Fibroblast of upper back skin (primary cell): Measurements from ENCODE around the gene SLC9A3.

Experiments used
- DNase-seq: peaks from one replicate; pipeline ENCODE4 v3.0.0-alpha.2; 2013

The SLC9A3 gene

DNA sequence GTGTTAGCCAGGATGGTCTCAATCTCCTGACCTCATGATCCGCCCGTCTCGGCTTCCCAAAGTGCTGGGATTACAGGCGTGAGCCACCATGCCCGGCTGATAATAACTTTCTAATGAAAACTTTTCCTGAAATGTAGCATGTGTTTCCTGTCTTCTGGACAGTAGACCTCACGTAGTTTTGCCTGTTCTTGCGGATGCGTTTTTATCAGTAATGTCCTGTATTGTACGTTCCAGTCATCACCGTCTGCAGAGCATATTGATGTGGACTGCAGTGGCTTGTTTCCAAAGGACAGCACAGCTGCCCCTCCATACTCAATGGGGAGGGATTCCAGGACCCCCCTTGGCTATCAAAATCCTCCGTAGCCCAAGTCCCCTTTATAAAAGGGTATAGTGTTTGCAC is 68.4 kb downstream of the SLC9A3 start:
- no peak for DNase-seq

DNA sequence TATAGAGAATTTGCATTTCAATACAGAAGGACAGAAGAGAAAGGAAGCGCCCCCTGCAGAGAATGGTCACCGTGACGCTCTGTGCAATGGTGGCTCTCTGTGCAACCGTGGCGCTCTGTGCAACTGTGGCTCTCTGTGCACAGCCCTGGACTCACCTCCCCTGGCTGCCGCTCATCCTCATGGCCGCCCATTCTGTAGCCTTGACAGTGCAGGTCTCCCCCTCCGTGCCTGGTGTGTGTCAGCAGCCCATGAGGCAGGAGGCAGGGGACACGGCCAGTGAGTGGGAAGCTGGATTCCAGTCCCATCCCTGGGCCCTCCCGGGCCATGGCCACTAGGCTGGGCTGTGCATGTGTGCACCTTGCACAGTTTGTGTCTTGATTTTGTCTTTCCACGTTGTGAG is 69.3 kb downstream of the SLC9A3 start:
- no peak for DNase-seq

DNA sequence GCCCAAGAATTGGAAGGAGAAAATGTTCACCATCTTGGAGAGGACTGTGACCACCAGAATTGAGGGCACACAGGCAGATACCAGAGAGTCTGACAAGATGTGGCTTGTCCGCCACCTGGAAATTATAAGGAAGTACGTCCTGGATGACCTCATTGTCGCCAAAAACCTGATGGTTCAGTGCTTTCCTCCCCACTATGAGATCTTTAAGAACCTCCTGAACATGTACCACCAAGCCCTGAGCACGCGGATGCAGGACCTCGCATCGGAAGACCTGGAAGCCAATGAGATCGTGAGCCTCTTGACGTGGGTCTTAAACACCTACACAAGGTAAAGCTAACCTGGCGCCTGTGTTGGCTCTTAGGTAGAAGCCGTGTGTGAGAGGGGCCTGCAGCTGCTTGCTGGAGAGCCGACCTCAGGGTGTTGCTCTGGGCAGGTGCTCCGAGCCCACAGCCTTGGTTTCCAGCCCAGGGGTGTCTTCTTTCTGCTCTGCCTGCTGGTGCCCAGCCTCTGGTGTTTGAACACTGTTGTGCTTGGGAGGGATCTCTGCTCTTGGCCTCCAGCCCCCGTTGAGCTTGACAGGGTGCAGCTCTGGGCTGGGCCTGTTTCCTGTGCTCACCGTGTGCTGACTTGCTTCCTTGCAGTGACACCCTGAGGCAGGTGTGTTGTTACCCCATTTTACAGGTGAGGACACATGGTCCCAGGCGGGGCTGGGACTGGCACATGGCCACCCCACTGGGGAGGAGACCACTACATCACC is 70.3 kb downstream of the SLC9A3 start:
- no peak for DNase-seq

DNA sequence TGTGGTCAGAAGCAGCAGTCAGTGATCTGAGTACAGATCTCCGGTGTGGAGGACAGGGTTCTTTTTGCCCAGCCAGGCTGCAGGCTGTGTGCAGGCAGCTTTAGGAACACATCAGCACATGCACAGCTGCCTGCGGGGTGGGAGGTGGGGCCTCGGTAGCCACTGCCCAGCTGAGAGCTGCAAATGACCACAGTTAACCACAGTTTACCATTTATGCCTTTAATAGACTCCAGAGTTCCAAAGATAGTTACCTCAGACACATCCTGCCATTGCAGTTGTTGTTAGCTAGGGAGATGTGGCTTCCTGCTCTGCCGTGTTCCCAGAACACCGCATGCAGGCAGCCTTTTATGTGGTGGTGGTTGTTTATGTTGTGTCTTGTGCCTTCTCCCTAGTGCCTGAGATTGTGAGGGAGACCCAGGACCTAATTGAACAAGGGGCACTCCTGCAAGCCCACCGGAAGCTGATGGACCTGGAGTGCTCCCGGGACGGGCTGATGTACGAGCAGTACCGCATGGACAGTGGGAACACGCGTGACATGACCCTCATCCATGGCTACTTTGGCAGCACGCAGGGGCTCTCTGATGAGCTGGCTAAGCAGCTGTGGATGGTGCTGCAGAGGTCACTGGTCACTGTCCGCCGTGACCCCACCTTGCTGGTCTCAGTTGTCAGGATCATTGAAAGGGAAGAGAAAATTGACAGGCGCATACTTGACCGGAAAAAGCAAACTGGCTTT is 71.1 kb downstream of the SLC9A3 start:
- DNase-seq, result no peak

DNA sequence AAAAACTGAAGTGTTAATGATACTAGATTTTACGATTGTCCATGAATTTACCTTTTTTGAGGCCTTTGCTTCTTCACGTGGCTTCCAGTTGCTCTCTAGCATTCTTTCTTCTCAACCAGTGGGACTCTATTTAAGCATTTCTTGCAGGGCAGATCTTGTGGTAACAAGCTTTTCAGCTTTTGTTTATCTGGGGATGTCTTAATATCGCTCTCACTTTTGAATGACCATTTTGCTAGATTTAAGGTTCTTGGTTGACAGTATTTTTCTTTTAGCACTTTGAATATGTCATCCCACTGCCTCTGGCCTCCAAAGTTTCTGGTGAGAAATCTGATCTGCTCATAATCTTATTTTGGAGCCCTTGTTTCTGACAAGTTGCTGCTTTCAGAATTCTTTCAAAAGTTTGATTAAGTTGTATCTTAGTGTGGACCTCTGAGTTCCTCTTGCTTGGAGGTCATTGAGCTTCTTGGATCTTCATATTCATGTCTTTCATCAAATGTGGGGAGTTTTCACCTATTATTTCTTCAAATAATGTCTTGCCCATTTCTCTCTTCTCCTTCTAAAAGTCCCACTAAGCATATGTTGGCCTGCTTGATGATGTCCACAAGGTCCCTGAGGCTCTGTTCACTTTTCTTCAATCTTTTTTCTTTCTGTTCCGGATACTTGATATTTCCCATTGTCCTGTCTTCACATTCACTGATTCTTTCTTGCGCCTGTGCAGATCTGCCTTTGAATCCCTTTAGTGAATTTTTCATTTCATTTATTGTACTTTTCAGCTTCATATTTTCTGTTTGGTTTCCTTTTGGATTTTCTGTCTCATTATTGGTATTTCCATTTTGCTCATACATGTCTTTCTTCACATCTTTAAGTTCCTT is 72.4 kb downstream of the SLC9A3 start:
- no peak for DNase-seq

DNA sequence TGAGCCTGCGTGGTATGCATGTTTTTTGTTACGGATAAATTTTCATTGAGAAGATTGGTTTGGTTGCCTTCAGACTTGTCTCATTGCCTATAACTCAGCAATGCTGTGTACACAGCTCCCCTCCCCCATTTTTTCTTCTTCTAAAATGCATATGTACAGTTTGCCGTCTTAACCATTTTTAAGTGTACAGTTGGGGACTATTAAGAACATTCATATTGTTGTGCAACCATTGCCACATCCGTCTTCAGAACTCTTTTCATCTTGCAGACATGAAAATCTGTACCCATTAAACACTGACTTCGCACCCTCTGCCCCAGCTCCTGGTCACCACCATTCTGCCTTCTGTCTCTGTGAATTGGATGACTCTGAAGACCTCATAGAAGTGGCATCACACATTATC is 75.1 kb downstream of the SLC9A3 start:
- DNase-seq, result no peak

DNA sequence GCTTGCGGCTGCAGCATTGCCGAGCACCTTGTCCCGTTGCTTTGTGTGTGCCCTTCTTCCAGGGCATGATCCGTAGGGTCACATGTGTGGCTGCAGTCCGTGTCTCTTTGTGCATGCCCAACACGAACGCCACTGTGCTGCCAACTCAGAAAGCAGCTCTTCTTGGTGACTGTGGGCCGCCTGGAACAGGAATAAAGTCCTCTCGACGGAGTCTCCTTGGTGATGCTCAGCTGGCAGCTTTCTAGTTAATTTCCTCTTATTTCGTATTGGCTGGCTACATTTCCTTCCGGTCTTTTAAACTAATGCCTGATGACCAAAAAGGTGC is 75.5 kb downstream of the SLC9A3 start:
- no peak for DNase-seq

DNA sequence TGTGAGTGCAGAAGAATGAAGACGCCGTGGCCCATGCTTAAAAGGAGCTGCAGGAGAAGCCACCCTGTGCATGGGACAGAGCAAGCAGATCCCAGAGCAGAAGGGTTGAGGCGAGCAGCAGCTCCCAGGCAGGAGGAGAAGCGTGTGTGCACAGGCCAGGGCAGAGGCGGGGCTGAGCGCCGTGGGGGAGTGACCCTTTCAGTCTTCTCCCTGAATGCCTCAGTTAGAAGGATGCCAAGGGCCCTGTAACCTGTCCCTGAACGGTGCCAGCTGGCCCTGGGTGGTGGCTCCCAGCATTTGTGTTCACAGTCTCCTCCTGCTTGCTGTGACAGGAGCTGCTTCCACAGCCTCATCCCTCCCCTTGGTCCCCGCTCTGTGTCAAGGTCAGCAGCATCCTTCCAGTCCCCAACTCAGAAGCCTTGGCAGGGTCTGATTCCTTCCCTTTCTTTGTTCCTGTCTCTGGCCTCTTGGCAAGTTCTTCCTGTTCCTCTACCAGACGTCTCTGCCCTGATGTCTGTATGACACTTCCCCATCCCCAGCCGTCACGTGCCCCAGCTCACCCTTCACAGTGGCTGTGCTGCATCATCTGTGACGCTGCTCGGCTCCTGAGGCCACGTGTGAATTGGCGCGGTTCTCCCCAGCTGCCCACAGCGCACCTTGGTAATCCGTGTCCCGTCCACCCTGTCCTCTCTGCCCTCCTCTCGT is 76.0 kb downstream of the SLC9A3 start:
- DNase-seq, result no peak

DNA sequence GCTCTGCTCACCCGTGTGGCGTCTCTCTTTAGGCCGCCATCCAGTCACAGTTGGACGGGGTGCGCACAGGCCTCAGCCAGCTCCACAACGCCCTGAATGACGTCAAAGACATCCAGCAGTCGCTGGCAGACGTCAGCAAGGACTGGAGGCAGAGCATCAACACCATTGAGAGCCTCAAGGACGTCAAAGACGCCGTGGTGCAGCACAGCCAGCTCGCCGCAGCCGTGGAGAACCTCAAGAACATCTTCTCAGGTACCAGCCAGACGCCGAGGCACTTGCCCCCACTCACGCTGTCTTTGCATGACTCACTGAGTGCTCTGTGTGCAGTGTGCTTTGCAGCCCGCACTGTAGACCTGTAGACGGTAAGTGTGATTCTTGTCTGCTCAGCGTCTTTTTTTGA is 76.7 kb downstream of the SLC9A3 start:
- DNase-seq, result no peak

DNA sequence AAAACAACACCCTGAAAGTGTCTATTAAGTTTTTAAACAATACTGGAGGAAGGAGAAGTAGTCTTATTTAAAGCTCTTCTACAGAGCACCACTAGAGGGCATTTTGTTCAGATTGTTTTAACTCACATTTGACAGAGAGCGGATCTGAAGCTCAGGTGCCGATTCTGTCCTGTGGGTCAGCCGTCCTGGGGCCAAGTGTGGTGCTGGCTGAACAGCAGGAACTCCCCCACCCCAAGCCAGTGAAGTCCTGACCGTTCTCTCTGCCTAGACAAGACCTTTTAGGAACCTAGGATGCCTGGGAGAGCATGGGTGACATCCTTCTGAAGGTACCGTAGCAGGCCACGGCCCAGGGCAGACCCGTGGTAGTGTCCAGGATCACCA is 77.4 kb downstream of the SLC9A3 start:
- peak; percentile 25 for DNase-seq

DNA sequence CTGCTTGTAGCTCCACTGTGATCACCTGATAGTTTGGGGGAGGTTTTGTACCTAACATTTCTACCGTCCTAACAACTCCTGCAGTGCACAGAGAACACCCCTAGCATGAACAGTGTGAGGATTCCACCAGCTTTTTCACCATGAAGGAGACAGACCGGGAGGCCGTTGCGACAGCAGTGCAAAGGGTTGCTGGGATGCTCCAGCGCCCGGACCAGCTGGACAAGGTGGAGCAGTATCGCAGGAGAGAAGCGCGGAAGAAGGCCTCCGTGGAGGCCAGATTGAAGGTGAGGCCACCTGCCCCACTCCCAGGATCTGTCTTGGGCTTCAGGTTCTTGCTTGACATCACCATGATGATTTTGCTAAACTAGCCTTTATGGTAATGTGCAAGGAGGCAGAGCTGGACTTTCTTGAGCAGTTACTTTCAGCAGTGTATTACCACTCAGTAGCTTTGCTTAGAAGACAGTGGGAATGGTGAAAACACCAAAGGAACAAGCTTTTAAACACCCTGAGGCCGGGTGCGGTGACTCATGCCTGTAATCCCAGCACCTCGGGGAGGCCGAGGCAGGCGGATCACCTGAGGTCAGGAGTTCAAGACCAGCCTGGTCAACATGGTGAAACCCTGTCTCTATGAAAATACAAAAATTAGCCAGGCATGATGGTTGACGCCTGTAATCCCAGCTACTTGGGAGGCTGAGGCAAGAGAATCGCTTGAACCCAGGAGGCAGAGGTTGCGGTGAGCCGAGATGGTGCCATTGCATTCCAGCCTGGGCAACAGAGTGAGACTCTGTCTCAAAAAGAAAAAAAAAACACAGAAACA is 78.0 kb downstream of the SLC9A3 start:
- no peak for DNase-seq

DNA sequence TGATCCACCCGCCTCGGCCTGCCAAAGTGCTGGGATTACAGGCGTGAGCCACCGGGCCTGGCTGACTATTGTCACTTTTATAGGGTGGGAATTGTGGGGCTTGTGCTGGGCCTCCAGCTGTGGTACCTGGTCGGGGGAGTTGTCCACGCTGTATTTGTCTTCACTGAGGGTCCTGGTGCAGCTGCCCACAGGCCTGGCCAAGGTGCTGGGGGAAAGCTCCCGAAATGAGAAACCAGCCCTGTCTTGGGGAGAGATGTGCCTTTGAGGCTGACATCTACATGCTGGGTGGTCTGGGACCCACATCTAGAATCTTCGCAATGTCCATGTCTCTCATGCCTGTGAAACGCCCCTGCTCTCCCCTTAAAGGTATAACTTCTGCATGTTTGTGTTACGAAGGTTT is 78.7 kb downstream of the SLC9A3 start:
- no peak for DNase-seq

DNA sequence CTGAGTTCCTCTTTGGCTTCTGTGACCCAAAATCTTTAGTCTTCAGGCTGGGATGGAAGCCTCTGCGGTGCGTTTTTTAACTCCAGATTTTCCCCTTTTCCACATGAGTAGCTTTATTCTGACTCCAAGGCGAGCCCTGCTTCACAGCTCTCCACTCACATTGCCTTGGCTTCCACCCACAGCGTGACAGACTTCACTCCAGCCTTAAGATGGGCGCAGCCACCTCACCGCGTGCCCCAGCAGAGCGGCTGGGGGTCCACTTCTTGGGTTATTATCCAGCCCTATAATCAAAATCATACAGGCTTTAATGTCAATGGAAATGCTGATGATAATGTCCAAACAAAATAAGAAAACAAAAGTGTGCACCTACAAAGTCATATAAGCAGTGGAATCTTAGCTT is 80.0 kb downstream of the SLC9A3 start:
- no peak for DNase-seq

DNA sequence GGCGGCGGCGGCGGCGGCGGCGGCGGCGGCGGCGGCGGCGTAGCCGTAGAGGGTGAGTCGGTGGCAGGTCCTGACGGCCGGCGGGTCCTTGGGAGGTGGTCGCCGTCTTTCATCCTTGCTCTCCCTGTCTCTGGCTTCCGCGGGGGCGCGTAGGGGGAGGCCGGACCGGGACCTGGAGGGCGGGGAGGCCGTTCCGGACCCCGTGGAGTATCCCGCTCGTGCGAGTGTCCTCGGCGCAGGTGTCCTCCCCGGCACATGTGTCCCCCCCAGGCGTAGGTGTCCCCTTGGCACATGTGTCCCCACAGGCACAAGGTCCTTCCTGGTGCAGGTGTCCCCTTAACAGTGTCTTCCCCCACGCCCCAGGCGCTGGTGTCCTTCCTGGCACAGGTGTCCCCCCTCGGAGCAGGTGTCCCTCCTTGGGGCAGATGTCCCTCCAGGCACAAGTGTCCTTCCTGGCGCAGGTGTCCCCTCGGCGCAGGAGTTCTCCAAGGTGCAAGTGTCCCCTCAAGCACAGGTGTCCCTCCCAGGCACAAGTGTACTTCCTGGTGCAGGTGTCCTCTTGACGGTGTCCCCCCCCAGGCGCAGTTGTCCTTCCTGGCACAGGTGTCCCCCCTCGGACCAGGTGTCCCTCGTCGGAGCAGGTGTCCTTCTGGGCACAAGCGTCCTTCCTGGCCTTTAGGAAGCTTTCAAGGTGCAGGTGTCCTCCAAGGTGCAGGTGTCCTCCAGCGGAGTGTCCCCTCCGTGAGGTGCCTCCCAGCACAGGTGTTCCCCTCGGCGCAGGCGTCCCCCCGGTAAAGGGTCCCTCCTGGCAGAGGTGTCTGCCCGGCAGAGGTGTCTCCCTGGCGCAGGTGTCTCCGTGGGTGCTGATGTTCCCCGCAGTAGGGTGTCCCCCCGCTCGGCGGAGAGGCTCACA is 80.8 kb downstream of the SLC9A3 start:
- no peak for DNase-seq

DNA sequence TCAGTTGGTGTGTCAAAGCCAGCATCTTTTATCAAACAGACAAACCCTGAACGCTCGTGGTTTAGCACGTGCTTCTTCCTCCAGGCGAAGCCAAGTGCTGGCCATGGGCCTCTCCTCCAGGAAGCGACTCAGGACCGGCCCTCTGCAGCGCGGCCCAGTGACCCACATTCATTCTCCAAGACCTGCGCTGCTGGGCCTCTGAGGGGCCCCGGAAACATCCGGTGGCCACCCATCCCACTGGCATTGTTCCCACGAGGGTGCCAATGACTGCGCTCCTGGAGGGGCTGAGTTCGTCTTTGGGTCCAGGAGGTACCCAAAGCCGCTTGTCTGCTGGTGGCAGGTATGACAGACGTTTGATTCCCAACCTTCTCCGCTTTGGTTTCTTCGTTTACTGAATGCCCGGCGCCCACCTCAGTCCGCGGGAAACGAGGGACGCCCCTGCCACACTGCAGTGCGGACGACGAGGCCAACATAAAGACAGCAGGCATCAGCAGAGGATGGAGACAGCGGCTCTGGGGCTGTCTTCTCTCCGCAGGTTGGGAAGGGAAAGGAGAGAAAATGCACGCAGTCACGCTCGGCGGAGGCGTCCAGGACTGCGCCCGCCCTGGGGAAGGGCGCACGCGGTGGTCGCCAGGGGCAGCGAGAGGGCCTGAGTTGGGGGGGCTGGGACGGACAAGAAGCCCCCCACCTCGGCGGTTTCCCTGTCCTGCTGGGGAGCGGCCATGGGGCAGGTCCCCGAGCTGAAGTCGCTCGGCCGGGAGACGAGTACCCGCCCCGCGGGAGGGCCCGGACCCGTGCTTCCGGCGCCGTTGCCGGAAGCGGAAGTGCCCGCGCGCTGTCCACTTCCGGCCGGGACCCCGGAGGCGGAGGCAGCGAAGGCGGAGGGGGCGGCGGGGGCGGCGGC is 81.7 kb downstream of the SLC9A3 start, which contains the start of gene EXOC3:
Gene EXOC3, plus strand, starts transcription at position 842 of the 904 bp plus-strand sequence. CDS start 3,030 bp downstream, outside the sequence.
- peak; percentile 64 for DNase-seq

DNA sequence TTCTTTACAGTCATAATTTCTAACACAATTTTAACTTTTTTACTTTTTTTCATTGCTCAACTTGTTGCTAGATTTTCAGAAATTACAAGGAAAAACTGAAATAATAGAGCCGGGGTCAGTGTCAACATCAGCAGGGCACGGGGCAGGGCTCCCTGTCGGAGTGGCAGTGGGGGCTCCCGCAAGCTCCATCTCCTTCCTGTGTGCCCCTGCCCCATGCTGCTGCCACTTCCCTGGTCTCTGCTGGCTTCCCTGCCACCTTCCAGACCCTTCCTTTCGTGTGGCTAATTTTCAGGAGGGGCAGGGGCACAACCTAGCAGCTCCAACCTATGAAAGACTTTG is 82.3 kb downstream of the SLC9A3 start:
- no peak for DNase-seq

DNA sequence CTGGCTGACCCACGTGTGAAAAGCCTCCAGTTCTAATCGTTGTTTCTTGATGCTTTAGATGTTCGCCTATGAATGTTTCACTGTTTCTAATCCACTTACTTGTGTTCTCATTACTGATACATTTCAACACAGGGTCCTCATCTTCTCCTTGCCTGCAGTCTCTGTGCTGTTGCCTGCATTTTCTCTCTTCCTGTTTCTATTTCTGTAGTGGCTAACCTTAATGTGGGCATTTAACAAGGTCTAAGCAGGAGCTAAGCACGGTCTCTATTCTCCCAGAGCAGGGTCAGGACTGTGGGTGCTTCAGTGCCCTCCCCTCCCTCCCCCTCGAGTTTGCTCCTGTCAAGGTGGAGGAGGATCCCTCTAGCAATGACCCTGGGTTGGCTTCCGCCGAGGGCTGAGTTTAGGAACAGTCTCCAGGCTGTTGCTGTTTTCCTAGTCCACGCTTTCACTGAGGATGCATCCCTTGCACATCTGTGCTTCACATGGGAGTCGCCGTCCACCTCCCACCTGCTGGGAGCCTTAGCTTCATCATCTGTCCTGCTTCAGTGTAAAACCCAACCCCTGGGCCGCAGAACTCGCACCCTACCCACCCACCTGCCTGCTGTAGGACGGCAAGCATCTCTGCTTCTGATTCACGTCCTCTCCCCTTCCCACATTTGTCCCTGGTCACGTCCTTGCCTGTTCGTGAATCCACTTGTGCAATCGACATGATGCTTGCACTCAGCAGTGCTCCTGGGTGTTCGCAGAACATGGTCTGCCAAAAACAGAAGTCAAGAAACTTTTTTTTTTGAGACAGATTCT is 83.6 kb downstream of the SLC9A3 start:
- no peak for DNase-seq

DNA sequence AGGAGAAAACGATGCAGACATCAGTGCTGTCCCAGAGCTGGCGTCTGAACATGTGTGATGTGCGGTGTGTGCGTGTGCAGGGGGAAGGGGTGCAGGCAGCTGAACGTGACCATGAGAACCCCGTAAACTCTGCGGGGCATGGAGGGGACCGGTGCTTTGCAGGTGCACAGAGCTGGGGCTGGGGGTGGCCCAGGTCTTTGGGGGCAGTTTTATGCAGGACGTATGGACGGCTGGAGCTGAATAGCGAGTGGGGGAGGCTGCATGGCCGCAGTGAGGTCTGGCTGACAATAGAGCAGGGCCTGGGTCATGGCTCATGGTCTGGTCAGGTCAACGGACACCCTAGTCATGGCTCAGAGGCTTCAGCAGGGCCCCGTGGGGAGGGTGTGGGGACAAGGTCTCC is 84.6 kb downstream of the SLC9A3 start:
- no peak for DNase-seq

DNA sequence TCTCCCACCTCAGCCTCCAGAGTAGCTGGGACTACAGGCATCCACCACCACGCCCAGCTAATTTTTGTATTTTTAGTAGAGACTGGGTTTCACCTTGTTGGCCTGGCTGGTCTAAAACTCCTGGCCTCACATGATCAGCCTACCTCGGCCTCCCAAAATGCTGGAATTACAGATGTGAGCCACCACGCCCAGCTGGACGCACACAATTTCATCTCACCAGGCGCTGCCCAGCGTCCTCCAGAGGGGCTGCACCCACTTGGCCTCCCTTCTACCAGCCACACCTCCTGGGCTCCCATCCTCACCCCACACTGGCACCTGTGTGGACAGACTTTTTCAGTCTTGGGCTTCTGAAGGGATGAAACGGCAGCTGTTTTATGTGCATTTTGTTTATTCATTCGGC is 85.1 kb downstream of the SLC9A3 start:
- DNase-seq, result no peak
